ENCODE measurements around the gene NPPC. TPM values are rescaled to one million over a fixed set of nuclear protein-coding genes. Genes with fewer than 3 reads are reported as not detected.

NPPC gene
- total and polyA plus RNA-seq, 2 of the 8 experiments (the other 6 are each of a cell fraction or from before 2014, with no cell fraction given): 1.3 to 4.7 TPM

DNA sequence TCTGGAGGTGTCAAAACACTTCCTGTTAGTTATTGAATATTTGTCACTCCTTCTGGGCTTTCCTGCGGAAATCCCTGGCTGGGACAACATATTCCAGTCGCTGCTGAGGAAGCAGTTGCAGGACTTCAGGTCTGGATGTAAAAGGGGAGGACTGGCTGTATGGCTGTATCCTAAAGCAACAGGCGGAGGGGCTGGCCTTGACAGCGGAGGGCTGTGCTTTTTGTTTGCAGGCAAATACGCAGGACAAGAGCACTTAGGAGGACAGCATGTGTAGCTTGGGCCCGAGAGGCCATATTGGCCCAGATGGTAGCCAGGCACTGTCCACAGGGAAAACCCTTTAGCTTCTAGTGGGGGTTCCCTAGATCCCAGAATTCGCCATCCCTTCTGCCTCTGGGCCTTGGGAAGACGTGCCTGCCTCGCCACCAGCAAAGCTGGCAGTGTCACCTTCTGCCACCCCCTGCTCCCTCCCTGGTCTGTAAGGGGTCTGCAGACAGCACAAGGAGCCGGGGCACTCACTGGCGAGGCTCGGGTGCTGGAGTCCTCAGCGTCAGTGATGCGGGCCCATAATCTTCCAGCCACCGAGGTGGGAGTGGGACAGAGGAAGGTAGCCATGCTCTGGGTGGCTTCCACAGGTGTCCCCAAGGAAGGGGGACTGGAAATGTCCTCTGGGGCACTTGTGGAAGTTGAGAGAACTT is 6.7 kb downstream of the NPPC start:
- H2BK120ac ChIP-seq (replicated peaks; ENCODE audit: low read depth, low read length): no peak overlapping the region
- no peak overlapping the region for H2AFZ ChIP-seq (ENCODE audit: low read length)
- no peak for FAIRE-seq
- H2BK5ac ChIP-seq (ENCODE audit: low read depth, low read length): no peak overlapping the region
- 0 out of 2 replicates have a peak, but pooled peaks cover 2% of the 10 kb centered on the region for H3K23me2 ChIP-seq (ENCODE audit: low read depth, low read length)
- H2BK20ac ChIP-seq (ENCODE audit: low read length): no peak overlapping the region
- no peak overlapping the region for H2BK15ac ChIP-seq (ENCODE audit: low read length)
- peaks cover 0 to 7% (median 5%) of the 10 kb centered on the region in 4 experiments; a peak in 5 of 7 replicates for H3K27me3 ChIP-seq (replicated peaks in 1 of 4; ENCODE audit: control insufficient read depth in 3 of 4, extremely low read depth in 1 of 4, insufficient read depth in 3 of 4, low read length in 3 of 4)
- H3K79me2 ChIP-seq (ENCODE audit: control insufficient read depth in 1 of 2, insufficient read depth in 2 of 2, low read length in 2 of 2): no peaks in the 10 kb centered on the region
- H4K5ac ChIP-seq (ENCODE audit: insufficient read length, low read depth, low read length): no peak overlapping the region
- no peak overlapping the region for H3K4me3 ChIP-seq (ENCODE audit: extremely low read depth in 1 of 4, insufficient read depth in 2 of 4, low read depth in 3 of 4, low read length in 4 of 4)
- H2AK5ac ChIP-seq (ENCODE audit: low read depth, low read length): no peak overlapping the region
- no peak overlapping the region for H4K8ac ChIP-seq (ENCODE audit: extremely low read depth, insufficient read depth, low read length)
- WGBS, 2 experiments (ENCODE audit: extremely low coverage in 1 of 2, insufficient coverage in 1 of 2, insufficient read length in 1 of 2, insufficient replicate concordance in 2 of 2, low coverage in 1 of 2, low lambda C conversion rate in 2 of 2, missing lambda C conversion rate in 1 of 2): 86% methylated on average over 15 of the region's 15 CpGs; no CpG with 5 or more reads in 1 of the 2 experiments
- H3K4ac ChIP-seq (replicated peaks; ENCODE audit: insufficient read length, low read depth, low read length): no peak overlapping the region
- no peak overlapping the region for H3K27ac ChIP-seq (ENCODE audit: low read depth, low read length)
- H3K9me3 ChIP-seq (ENCODE audit: insufficient read depth in 2 of 2, low read depth in 1 of 2, low read length in 1 of 2): no peaks in the 10 kb centered on the region
- no peaks in the 10 kb centered on the region for H3K36me3 ChIP-seq (ENCODE audit: control insufficient read depth in 2 of 4, insufficient read depth in 4 of 4, low read length in 3 of 4)
- no peak overlapping the region for H4K91ac ChIP-seq (replicated peaks; ENCODE audit: insufficient read length, low read length)
- peaks cover 0 to 6% (median 0%) of the 10 kb centered on the region in 4 experiments; a peak in 2 of 7 replicates for H3K4me1 ChIP-seq (replicated peaks in 1 of 4; ENCODE audit: control insufficient read depth in 3 of 4, insufficient read depth in 4 of 4, low read length in 3 of 4)
- no peak for DNase-seq (ENCODE audit: low read depth in 1 of 2, low spot score in 2 of 2)
- no peak overlapping the region for H3K4me2 ChIP-seq (ENCODE audit: insufficient read depth in 1 of 2, low read depth in 2 of 2, low read length in 2 of 2)
- H2BK12ac ChIP-seq (ENCODE audit: low read depth, low read length): no peak overlapping the region
- peaks cover 0 to 2% of the 10 kb centered on the region in 2 experiments for H4K20me1 ChIP-seq (replicated peaks in 1 of 2; ENCODE audit: control insufficient read depth in 1 of 2, insufficient read depth in 2 of 2, low read length in 2 of 2)
- no peak overlapping the region for H3K56ac ChIP-seq (replicated peaks; ENCODE audit: insufficient read length, low read depth, low read length)
- H3K18ac ChIP-seq (ENCODE audit: extremely low read depth, low read length): no peak overlapping the region
- H3K14ac ChIP-seq (ENCODE audit: insufficient read length): no peak overlapping the region
- POLR2A ChIA-PET (ENCODE audit: partially characterized antibody): no interaction called here
- CTCF ChIA-PET (ENCODE audit: partially characterized antibody): interaction anchor here (0.7 to 17.2 kb wide), 8 partner anchors 9 to 445 kb away, joined by 3 to 220 read pairs (median 3); no protein-coding TSS in a partner anchor
- H3K23ac ChIP-seq (ENCODE audit: insufficient read length): no peak overlapping the region
- no peaks in the 10 kb centered on the region for H3K79me1 ChIP-seq (ENCODE audit: low read depth, low read length)
- H3K9ac ChIP-seq (replicated peaks in 1 of 4; ENCODE audit: extremely low read depth in 1 of 4, low read depth in 3 of 4, low read length in 3 of 4): no peak overlapping the region
- no peak for TF ChIP-seq SRF (IDR thresholded peaks at IDR 0.05; ENCODE audit: low read depth, low read length)
- TF ChIP-seq BCL11A (IDR thresholded peaks at IDR 0.05; ENCODE audit: low read depth in 2 of 2, low read length in 2 of 2): no peak
- TF ChIP-seq USF2 (IDR thresholded peaks at IDR 0.05; ENCODE audit: low read length): no peak
- TF ChIP-seq RXRA (IDR thresholded peaks at IDR 0.05; ENCODE audit: insufficient read depth, low read depth, low read length): no peak
- no peak for TF ChIP-seq GABPA (IDR thresholded peaks at IDR 0.05; ENCODE audit: borderline replicate concordance, insufficient read depth, low read length)
- TF ChIP-seq KDM1A (IDR thresholded peaks at IDR 0.05; ENCODE audit: borderline replicate concordance, low read length): no peak
- no peak for TF ChIP-seq PHF8 (conservative IDR thresholded peaks at IDR 0.05; ENCODE audit: low read depth, low read length)
- no peak for TF ChIP-seq RFX5 (IDR thresholded peaks at IDR 0.05; ENCODE audit: borderline replicate concordance, low read depth, low read length)
- no peak for TF ChIP-seq CBX8 (IDR thresholded peaks at IDR 0.05; ENCODE audit: borderline replicate concordance, low read depth, low read length)
- no peak for TF ChIP-seq NRF1 (IDR thresholded peaks at IDR 0.05; ENCODE audit: low read depth, low read length)
- no peak for TF ChIP-seq RAD21 (IDR thresholded peaks at IDR 0.05 in 1 of 2, conservative IDR thresholded peaks at IDR 0.05 in 1 of 2; ENCODE audit: low read depth in 2 of 2, low read length in 2 of 2)

All from H1 (cell line).